AG04449 (cell line): Measurements from ENCODE around the gene NPAS2.

Source experiments
- CTCF ChIA-PET: fragments of 350-600 bp; formaldehyde crosslinking; extraction: SDS; loops from one replicate; lab custom pipeline; 2021; ENCODE audit warnings: antibody characterized with exemption; lab: Yijun Ruan, JAX
- POLR2A ChIA-PET: fragments of 400-600, 350-600 bp; formaldehyde crosslinking; extraction: SDS; loops from one replicate; lab custom pipeline; 2020; ENCODE audit warnings: antibody characterized with exemption, inconsistent platforms; lab: Yijun Ruan, JAX
- DNase-seq: peaks from one replicate; pipeline ENCODE4 v3.0.0-alpha.2; 2010; ENCODE audit warnings: low read depth, low spot score
- H3K4me3 ChIP-seq: 2 replicates; pipeline ENCODE4 v1.5.1; 2011; ENCODE audit warnings: low read depth, mild to moderate bottlenecking, control low read depth, low read length
- CTCF ChIP-seq: IDR thresholded peaks from one replicate; pipeline ENCODE4 v1.5.1; 2011; ENCODE audit warnings: mild to moderate bottlenecking, moderate library complexity, low read length, control low read depth, inconsistent platforms; ENCODE audit not compliant: insufficient read depth; ENCODE audit errors: missing control alignments

The NPAS2 gene

GRCh38 chr2:101041413-101041812 lies 221.5 kb downstream of the NPAS2 start:
- no peak for TF ChIP-seq CTCF
- POLR2A ChIA-PET, result no interaction called here
- no peak overlapping the region for H3K4me3 ChIP-seq
- CTCF ChIA-PET, result no interaction called here
- no peak for DNase-seq

GRCh38 chr2:101045330-101045729 lies 225.4 kb downstream of the NPAS2 start:
- TF ChIP-seq CTCF, result no peak
- ChIA-PET CTCF (interaction anchor here (4.9 kb wide), 1 partner anchor 9 kb away, joined by 36 read pairs; no protein-coding TSS in a partner anchor), POLR2A (no interaction called here)
- DNase-seq, result no peak
- no peak overlapping the region for H3K4me3 ChIP-seq
